Neuronal stem cell (in vitro differentiated cells): ENCODE results near the gene RAB11FIP3.
"Not testable (repeated sequence)": the region's sequence is repeated elsewhere in the genome, so short reads cannot be mapped to it uniquely, and the experiment has no call there.

ENCODE experiments used
- DNase-seq: peaks from one replicate; pipeline ENCODE4 v3.0.0-alpha.2; 2013; ENCODE audit warnings: low spot score
- H2AFZ ChIP-seq: one replicate; pipeline ENCODE4 v1.6.1; 2013; ENCODE audit warnings: mild to moderate bottlenecking, low read length, inconsistent platforms
- H2AK5ac ChIP-seq: 2 replicates; pipeline ENCODE4 v1.6.1; 2013; ENCODE audit warnings: low read depth, mild to moderate bottlenecking, inconsistent platforms, low read length, moderate library complexity, mixed read lengths
- H2BK120ac ChIP-seq: 2 replicates; pipeline ENCODE4 v1.6.1; 2013; ENCODE audit warnings: low read depth, mild to moderate bottlenecking, inconsistent platforms, low read length, moderate library complexity, mixed read lengths
- H2BK12ac ChIP-seq: one replicate; pipeline ENCODE4 v1.6.1; 2013; ENCODE audit warnings: low read length, inconsistent platforms
- H2BK15ac ChIP-seq: 2 replicates; pipeline ENCODE4 v1.6.1; 2013; ENCODE audit warnings: mild to moderate bottlenecking, low read length, inconsistent platforms, mixed read lengths
- H2BK5ac ChIP-seq: one replicate; pipeline ENCODE4 v1.6.1; 2013; ENCODE audit warnings: inconsistent platforms, mild to moderate bottlenecking, low read length, moderate library complexity
- H3K14ac ChIP-seq: one replicate; pipeline ENCODE4 v1.6.1; 2013; ENCODE audit warnings: low read length, inconsistent platforms
- H3K18ac ChIP-seq: 2 replicates; pipeline ENCODE4 v1.6.1; 2013; ENCODE audit warnings: low read length, inconsistent platforms
- H3K23ac ChIP-seq: 2 replicates; pipeline ENCODE4 v1.6.1; 2013; ENCODE audit warnings: low read depth, mild to moderate bottlenecking, mixed read lengths, low read length, inconsistent platforms; ENCODE audit not compliant: poor library complexity
- H3K27ac ChIP-seq: replicated peaks from 3 replicates; pipeline ENCODE4 v1.5.1; 2013; ENCODE audit warnings: low read length, inconsistent platforms
- H3K27me3 ChIP-seq, 3 experiments: 2 replicates each; pipeline ENCODE4 v1.6.1; 2013; ENCODE audit warnings: low read length in 3 of 3, mild to moderate bottlenecking in 2 of 3, inconsistent platforms in 1 of 3, low read depth in 1 of 3, mixed read lengths in 1 of 3, moderate library complexity in 1 of 3; ENCODE audit not compliant: control insufficient read depth in 3 of 3, insufficient read depth in 3 of 3
- H3K36me3 ChIP-seq, 2 donors: replicated peaks in 1 of 2; 2 replicates each; pipeline ENCODE4 v1.6.1; 2013; ENCODE audit warnings: low read length in 2 of 2; ENCODE audit not compliant: control insufficient read depth in 2 of 2, insufficient read depth in 2 of 2
- H3K4ac ChIP-seq: 2 replicates; pipeline ENCODE4 v1.6.1; 2013; ENCODE audit warnings: inconsistent platforms, mild to moderate bottlenecking, low read length, moderate library complexity
- H3K4me1 ChIP-seq, 2 donors: 1 replicate in 1 of 2; 2 replicates in 1 of 2; pipeline ENCODE4 v1.6.1; 2013; ENCODE audit warnings: low read length in 2 of 2, low read depth in 1 of 2; ENCODE audit not compliant: control insufficient read depth in 2 of 2, insufficient read depth in 1 of 2
- H3K4me2 ChIP-seq: one replicate; pipeline ENCODE4 v1.6.1; 2013; ENCODE audit warnings: mild to moderate bottlenecking, low read length, inconsistent platforms; ENCODE audit not compliant: insufficient read depth, poor library complexity, severe bottlenecking
- H3K4me3 ChIP-seq, 2 donors: 2 replicates each; pipeline ENCODE4 v1.5.1; 2013; ENCODE audit warnings: low read length in 2 of 2, mild to moderate bottlenecking in 2 of 2, inconsistent platforms in 1 of 2, moderate library complexity in 1 of 2
- H3K79me1 ChIP-seq: one replicate; pipeline ENCODE4 v1.6.1; 2013; ENCODE audit warnings: low read depth, mild to moderate bottlenecking, inconsistent platforms, low read length, moderate library complexity
- H3K9ac ChIP-seq: one replicate; pipeline ENCODE4 v1.6.1; 2013; ENCODE audit warnings: mild to moderate bottlenecking, low read depth, low read length, inconsistent platforms; ENCODE audit not compliant: poor library complexity
- H3K9me3 ChIP-seq, 2 donors: replicated peaks in 1 of 2; 2 replicates each; pipeline versions ENCODE3 to v1.6.1; 2013; ENCODE audit warnings: low read length in 2 of 2, mild to moderate bottlenecking in 2 of 2, inconsistent platforms in 1 of 2, low read depth in 1 of 2, mixed read lengths in 1 of 2, moderate library complexity in 1 of 2; ENCODE audit not compliant: control insufficient read depth in 2 of 2, insufficient read depth in 1 of 2
- H4K8ac ChIP-seq: one replicate; pipeline ENCODE4 v1.6.1; 2013; ENCODE audit warnings: low read depth, mild to moderate bottlenecking, inconsistent platforms, low read length, moderate library complexity
- H4K91ac ChIP-seq: one replicate; pipeline ENCODE4 v1.6.1; 2013; ENCODE audit warnings: low read length, low read depth, mild to moderate bottlenecking, inconsistent platforms; ENCODE audit not compliant: poor library complexity
- WGBS, 2 donors: extraction: QIAGEN DNeasy Blood & Tissue Kit; methylation state at CpG; one replicate each; pipeline ENCODE4 v1.1.7; 2013; ENCODE audit warnings: missing lambda C conversion rate in 2 of 2, mixed read lengths in 1 of 2; ENCODE audit not compliant: insufficient read length in 2 of 2, insufficient replicate concordance in 1 of 2; ENCODE audit errors: extremely low coverage in 2 of 2; 5-methylcytosine and 5-hydroxymethylcytosine counted together

Gene RAB11FIP3

GRCh38 chr16:387761-388666 lies 37.4 kb upstream of the RAB11FIP3 start:
- not testable (repeated sequence) for DNase-seq

GRCh38 chr16:389352-389751 lies 36.1 kb upstream of the RAB11FIP3 start:
- H3K23ac ChIP-seq: peak overlapping the region; percentile 73

More at GRCh38 chr16:387761-388666, 37.4 kb upstream of the RAB11FIP3 start:
- not testable (repeated sequence) for H3K4ac ChIP-seq, H2BK12ac ChIP-seq, H2BK120ac ChIP-seq, H3K27ac ChIP-seq, H3K9ac ChIP-seq, H2BK15ac ChIP-seq, H3K9me3 ChIP-seq, H3K36me3 ChIP-seq, H4K91ac ChIP-seq, H2AFZ ChIP-seq, H3K27me3 ChIP-seq, H3K79me1 ChIP-seq, H3K14ac ChIP-seq, H3K23ac ChIP-seq, H3K4me2 ChIP-seq, H2AK5ac ChIP-seq, H3K18ac ChIP-seq, H4K8ac ChIP-seq, H2BK5ac ChIP-seq
- peaks cover 11 to 22% of the 10 kb centered on the region in 2 donors for H3K4me1 ChIP-seq
- no CpG with 5 or more reads among the region's 20 CpGs for WGBS, 2 donors
- H3K4me3 ChIP-seq: peak overlapping the region in 1 of 2 donors; percentile 28

GRCh38 chr16:391885-392335 lies 33.5 kb upstream of the RAB11FIP3 start:
- H2BK15ac ChIP-seq: no peak overlapping the region
- H2BK120ac ChIP-seq: no peak overlapping the region
- no peak for DNase-seq
- no peaks in the 10 kb centered on the region for H3K36me3 ChIP-seq
- no peaks in the 10 kb centered on the region for H3K27me3 ChIP-seq
- no peak overlapping the region for H3K14ac ChIP-seq
- peaks cover 1 to 17% of the 10 kb centered on the region in 2 donors for H3K4me1 ChIP-seq
- no peak overlapping the region for H3K18ac ChIP-seq
- peaks cover 0 to 3% of the 10 kb centered on the region in 2 donors for H3K9me3 ChIP-seq
- H3K4me3 ChIP-seq: no peak overlapping the region
- H2AFZ ChIP-seq: no peak overlapping the region
- H3K4me2 ChIP-seq: no peak overlapping the region
- no peaks in the 10 kb centered on the region for H3K79me1 ChIP-seq
- no peak overlapping the region for H4K91ac ChIP-seq
- no CpG with 5 or more reads among the region's 7 CpGs for WGBS, 2 donors
- H3K23ac ChIP-seq: no peak overlapping the region
- H3K9ac ChIP-seq: no peak overlapping the region
- H2BK12ac ChIP-seq: no peak overlapping the region
- H2AK5ac ChIP-seq: no peak overlapping the region
- no peak overlapping the region for H4K8ac ChIP-seq
- no peak overlapping the region for H3K27ac ChIP-seq
- no peak overlapping the region for H2BK5ac ChIP-seq
- H3K4ac ChIP-seq: no peak overlapping the region

More at GRCh38 chr16:389352-389751, 36.1 kb upstream of the RAB11FIP3 start:
- Histone ChIP-seq H3K79me1 (no peaks in the 10 kb centered on the region), H3K4me2 (no peak overlapping the region), H3K9ac (no peak overlapping the region), H3K4me1 (peaks cover 0 to 10% of the 10 kb centered on the region in 2 donors), H3K14ac (no peak overlapping the region), H2BK12ac (no peak overlapping the region), H3K18ac (no peak overlapping the region), H3K27ac (no peak overlapping the region), H4K8ac (no peak overlapping the region), H2AFZ (no peak overlapping the region), H4K91ac (no peak overlapping the region), H3K9me3 (peaks cover 0 to 3% of the 10 kb centered on the region in 2 donors), H2BK15ac (no peak overlapping the region), H2BK120ac (no peak overlapping the region), H2BK5ac (no peak overlapping the region), H2AK5ac (peak overlapping the region; percentile 74), H3K4me3 (peak overlapping the region in 1 of 2 donors; percentile 65), H3K27me3 (no peaks in the 10 kb centered on the region), H3K36me3 (no peaks in the 10 kb centered on the region), H3K4ac (no peak overlapping the region)
- no CpG with 5 or more reads among the region's 10 CpGs for WGBS, 2 donors
- no peak for DNase-seq

GRCh38 chr16:392450-393030 lies 32.9 kb upstream of the RAB11FIP3 start:
- no peak overlapping the region for H3K14ac ChIP-seq
- no peak overlapping the region for H4K91ac ChIP-seq
- no peaks in the 10 kb centered on the region for H3K36me3 ChIP-seq
- no peak overlapping the region for H3K23ac ChIP-seq
- no peak overlapping the region for H2BK5ac ChIP-seq
- H2AK5ac ChIP-seq: peak overlapping the region; percentile 11
- no peaks in the 10 kb centered on the region for H3K27me3 ChIP-seq
- no peak overlapping the region for H4K8ac ChIP-seq
- no peaks in the 10 kb centered on the region for H3K79me1 ChIP-seq
- H3K4me2 ChIP-seq: no peak overlapping the region
- no peak overlapping the region for H3K9ac ChIP-seq
- DNase-seq: no peak
- H3K27ac ChIP-seq: no peak overlapping the region
- no peak overlapping the region for H2BK120ac ChIP-seq
- H2BK12ac ChIP-seq: no peak overlapping the region
- no peak overlapping the region for H3K18ac ChIP-seq
- H2BK15ac ChIP-seq: no peak overlapping the region
- H3K4ac ChIP-seq: no peak overlapping the region
- H3K4me1 ChIP-seq: peaks cover 1 to 16% of the 10 kb centered on the region in 2 donors
- no peak overlapping the region for H2AFZ ChIP-seq
- peaks cover 0 to 3% of the 10 kb centered on the region in 2 donors for H3K9me3 ChIP-seq
- H3K4me3 ChIP-seq: no peak overlapping the region
- WGBS, 2 donors: no CpG with 5 or more reads among the region's 7 CpGs
